Esophagus squamous epithelium (tissue), 4 donors: ENCODE data around the gene PUS7.
"Not testable (repeated sequence)": the region's sequence is repeated elsewhere in the genome, so short reads cannot be mapped to it uniquely, and the experiment has no call there.

Experiments used
- CTCF ChIP-seq, 6 experiments: fragments of 450-650 bp in 4 of 6; fragments of 200-600 bp in 2 of 6; sonication (generic) in 2 of 6; IDR thresholded peaks; one replicate each; pipeline ENCODE4 v1.5.1; 2016 to 2019; ENCODE audit warnings: antibody characterized with exemption in 6 of 6, mild to moderate bottlenecking in 4 of 6, moderate library complexity in 4 of 6
- POLR2A ChIP-seq, 4 donors: fragments of 450-650 bp; IDR thresholded peaks; one replicate each; pipeline ENCODE4 v1.6.1; 2017; ENCODE audit warnings: antibody characterized with exemption in 4 of 4, mild to moderate bottlenecking in 4 of 4, moderate library complexity in 3 of 4

GRCh38 chr7:105524423-105524822, 2.4 kb upstream of the PUS7 start:
- TF ChIP-seq POLR2A, CTCF (IDR thresholded peaks at IDR 0.05): not testable (repeated sequence)
